Keratinocyte (primary cell): ENCODE measurements around the gene JAZF1.

Experiments
- EZH2 ChIP-seq: IDR thresholded peaks from one replicate; pipeline ENCODE4 v1.6.1; 2012; ENCODE audit warnings: inconsistent platforms, mild to moderate bottlenecking, low read length, moderate library complexity
- TF ChIP-seq, protein P1 (sequence below), 3 experiments: IDR thresholded peaks in 1 of 3; conservative IDR thresholded peaks in 1 of 3; optimal IDR thresholded peaks in 1 of 3; 2 replicates in 2 of 3; 3 replicates in 1 of 3; pipeline versions ENCODE3 to v1.5.1; 2011; ENCODE audit warnings: low read length in 3 of 3, mild to moderate bottlenecking in 3 of 3, moderate library complexity in 2 of 3, control low read depth in 1 of 3, inconsistent platforms in 1 of 3; ENCODE audit not compliant: insufficient read depth in 2 of 3; ENCODE audit errors: extremely low read depth in 1 of 3

DNA sequence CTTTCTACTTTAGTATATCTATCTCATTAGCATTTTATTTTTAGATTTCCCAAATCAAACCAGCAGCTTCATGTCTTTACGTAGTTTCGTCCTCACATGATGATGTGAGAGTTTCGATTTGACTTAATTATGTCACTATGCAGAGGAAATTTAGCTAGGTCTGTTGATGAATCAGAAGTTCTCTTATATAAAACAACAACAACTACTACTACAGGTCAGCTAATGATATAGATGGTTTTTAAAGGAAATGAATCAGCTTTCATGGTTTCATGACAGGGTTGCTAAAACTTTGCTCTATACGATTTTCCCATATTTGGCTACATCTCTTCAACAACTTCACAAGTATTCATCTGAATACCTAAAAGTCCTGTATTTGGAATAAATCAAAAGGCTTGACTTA, 28.6 kb downstream of the JAZF1 start:
- TF ChIP-seq, protein P1, sequence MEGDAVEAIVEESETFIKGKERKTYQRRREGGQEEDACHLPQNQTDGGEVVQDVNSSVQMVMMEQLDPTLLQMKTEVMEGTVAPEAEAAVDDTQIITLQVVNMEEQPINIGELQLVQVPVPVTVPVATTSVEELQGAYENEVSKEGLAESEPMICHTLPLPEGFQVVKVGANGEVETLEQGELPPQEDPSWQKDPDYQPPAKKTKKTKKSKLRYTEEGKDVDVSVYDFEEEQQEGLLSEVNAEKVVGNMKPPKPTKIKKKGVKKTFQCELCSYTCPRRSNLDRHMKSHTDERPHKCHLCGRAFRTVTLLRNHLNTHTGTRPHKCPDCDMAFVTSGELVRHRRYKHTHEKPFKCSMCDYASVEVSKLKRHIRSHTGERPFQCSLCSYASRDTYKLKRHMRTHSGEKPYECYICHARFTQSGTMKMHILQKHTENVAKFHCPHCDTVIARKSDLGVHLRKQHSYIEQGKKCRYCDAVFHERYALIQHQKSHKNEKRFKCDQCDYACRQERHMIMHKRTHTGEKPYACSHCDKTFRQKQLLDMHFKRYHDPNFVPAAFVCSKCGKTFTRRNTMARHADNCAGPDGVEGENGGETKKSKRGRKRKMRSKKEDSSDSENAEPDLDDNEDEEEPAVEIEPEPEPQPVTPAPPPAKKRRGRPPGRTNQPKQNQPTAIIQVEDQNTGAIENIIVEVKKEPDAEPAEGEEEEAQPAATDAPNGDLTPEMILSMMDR (optimal IDR thresholded peaks at IDR 0.05 in 1 of 3, IDR thresholded peaks at IDR 0.05 in 1 of 3, conservative IDR thresholded peaks at IDR 0.05 in 1 of 3; ENCODE audit: extremely low read depth in 1 of 3, insufficient read depth in 2 of 3, low read length in 3 of 3) = no peak
- no peak for TF ChIP-seq EZH2
